ENCODE measurements around the gene GRIN3B. TPM values are rescaled to one million over a fixed set of nuclear protein-coding genes. Genes with fewer than 3 reads are reported as not detected.

The GRIN3B gene
- total RNA-seq, 4 donors from 2014 or later = 0.48 TPM; not detected in 3

DNA sequence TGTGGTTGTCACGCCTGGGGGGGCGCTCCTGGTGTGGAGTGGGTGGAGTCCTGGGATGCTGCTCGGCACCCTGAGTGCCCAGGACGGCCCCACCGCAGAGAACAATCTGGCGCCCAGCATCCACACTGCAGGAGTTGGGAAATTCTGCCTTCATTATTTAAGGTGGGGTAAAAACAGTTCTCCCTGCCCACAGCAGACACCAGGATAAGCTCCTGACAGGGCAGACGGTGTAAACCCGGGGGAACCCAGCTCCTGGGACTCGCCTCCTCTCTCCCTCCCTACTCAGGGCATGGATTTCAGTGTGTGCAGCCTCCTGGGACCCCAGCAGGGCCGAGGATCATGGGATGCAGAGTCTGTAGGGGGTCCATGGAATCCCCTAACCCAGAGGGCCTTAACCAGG lies 23.7 kb upstream of the GRIN3B start:
- intact Hi-C loops (cut with DNase I; ENCODE audit: low total_unique reads) = no loop called here
- Histone ChIP-seq H3K27ac (no peak overlapping the region), H3K36me3 (no peaks in the 10 kb centered on the region), H3K27me3 (no peaks in the 10 kb centered on the region), H3K4me1 (no peaks in the 10 kb centered on the region), H3K9me3 (no peaks in the 10 kb centered on the region), H3K4me3 (no peak overlapping the region)
- DNase-seq = no peak
- TF ChIP-seq, protein P1, sequence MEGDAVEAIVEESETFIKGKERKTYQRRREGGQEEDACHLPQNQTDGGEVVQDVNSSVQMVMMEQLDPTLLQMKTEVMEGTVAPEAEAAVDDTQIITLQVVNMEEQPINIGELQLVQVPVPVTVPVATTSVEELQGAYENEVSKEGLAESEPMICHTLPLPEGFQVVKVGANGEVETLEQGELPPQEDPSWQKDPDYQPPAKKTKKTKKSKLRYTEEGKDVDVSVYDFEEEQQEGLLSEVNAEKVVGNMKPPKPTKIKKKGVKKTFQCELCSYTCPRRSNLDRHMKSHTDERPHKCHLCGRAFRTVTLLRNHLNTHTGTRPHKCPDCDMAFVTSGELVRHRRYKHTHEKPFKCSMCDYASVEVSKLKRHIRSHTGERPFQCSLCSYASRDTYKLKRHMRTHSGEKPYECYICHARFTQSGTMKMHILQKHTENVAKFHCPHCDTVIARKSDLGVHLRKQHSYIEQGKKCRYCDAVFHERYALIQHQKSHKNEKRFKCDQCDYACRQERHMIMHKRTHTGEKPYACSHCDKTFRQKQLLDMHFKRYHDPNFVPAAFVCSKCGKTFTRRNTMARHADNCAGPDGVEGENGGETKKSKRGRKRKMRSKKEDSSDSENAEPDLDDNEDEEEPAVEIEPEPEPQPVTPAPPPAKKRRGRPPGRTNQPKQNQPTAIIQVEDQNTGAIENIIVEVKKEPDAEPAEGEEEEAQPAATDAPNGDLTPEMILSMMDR (IDR thresholded peaks at IDR 0.05) = no peak
- TF ChIP-seq POLR2A (IDR thresholded peaks at IDR 0.05) = no peak

DNA sequence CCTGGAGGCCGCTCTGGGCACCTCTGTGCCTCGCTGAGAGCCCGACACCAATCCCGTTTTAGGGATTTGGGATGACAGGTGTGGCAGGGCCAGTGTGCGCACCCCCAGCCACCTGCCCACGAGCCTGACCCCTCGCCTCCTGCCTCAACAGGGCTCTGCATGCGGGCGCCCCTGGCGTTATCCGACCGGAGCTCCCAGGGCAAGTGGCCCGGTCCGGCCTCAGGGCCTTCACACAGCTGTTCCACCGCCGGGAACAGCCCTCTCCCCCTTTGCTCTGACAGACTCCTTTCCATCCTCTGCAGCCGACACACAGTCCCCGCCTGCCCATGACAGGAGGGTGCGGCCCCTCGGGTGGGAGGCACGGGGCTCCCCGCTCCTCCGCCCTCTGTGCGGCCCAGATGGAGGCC lies 23.2 kb upstream of the GRIN3B start:
- no peak for DNase-seq
- Histone ChIP-seq H3K4me3 (no peak overlapping the region), H3K36me3 (no peaks in the 10 kb centered on the region), H3K4me1 (no peaks in the 10 kb centered on the region), H3K27ac (no peak overlapping the region), H3K27me3 (no peaks in the 10 kb centered on the region), H3K9me3 (no peaks in the 10 kb centered on the region)
- no peak for TF ChIP-seq POLR2A (IDR thresholded peaks at IDR 0.05)
- TF ChIP-seq, protein P1 (IDR thresholded peaks at IDR 0.05) = no peak
- intact Hi-C loops (cut with DNase I; ENCODE audit: low total_unique reads) = no loop called here

DNA sequence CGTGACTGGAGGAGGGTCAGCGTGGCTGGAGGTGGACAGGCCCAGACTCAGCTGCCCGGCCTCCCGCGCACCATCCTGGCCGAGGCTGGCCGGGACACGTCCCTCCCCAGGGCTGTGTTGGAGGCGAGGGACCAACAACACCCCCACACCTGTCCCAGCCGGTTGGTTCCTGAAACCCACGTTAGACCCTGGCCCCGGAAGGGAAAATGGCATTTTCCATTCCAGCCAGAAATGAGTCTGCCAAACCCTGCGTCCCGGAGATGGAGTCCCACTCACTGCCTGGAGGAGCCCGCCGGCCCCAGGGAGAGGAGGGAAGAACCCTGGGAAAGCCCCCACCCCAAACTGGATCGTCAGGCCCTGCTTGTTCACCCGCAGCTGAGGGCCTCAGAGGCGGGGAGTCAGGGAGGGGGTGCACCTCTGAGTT lies 20.9 kb upstream of the GRIN3B start:
- no peak overlapping the region for H3K4me3 ChIP-seq
- H3K36me3 ChIP-seq = no peaks in the 10 kb centered on the region
- H3K27ac ChIP-seq = no peak overlapping the region
- DNase-seq = no peak
- peaks cover 0 to 6% of the 10 kb centered on the region in 2 donors for H3K4me1 ChIP-seq
- TF ChIP-seq, protein P1 (IDR thresholded peaks at IDR 0.05) = no peak
- TF ChIP-seq POLR2A (IDR thresholded peaks at IDR 0.05) = no peak
- intact Hi-C loops (cut with DNase I; ENCODE audit: low total_unique reads) = no loop called here
- no peaks in the 10 kb centered on the region for H3K9me3 ChIP-seq
- no peaks in the 10 kb centered on the region for H3K27me3 ChIP-seq

DNA sequence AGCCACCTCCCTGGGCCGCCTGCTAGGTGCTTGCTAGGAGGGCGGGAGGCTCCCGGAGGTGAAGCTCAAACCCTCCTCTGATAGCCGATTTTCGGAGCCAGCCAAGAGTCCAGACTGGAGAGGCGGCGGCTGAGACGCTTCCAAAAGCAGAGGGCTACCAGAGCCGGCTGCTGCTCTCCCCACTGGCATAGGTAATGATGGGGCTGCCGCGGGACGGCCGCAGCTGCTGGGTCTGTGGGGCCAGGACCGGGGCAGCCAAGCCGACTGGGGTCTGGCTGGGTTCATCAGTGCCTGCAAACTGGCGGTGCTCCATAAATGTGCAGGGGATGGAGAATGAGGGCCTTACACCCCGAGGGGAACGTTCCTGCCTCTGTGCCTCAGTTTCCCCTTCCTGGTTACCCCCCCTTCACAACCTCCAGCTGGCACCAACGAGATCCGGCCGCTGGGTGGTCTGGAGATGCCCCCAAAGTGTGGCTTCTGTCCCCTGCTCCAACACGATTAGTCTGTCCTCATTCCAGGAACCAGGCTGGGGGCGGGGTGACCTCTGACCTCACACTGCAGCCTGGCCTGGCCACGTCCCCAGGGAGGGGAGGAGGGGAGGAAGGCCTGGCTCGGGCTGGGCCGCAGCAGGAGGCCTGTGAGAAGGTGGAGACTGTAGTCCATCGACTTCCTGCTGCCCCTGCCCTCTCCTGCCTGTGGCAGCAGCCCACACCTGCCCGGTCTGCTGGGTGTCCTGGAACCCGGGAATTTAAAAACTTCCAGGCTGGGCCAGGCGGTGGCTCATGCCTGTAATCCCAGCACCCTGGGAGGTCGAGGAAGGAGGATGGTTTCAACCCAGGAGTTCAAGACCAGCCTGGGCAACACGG lies 19.9 kb upstream of the GRIN3B start:
- Histone ChIP-seq H3K36me3 (no peaks in the 10 kb centered on the region), H3K9me3 (no peaks in the 10 kb centered on the region), H3K4me1 (peaks cover 6 to 12% of the 10 kb centered on the region in 2 donors), H3K27me3 (no peaks in the 10 kb centered on the region), H3K4me3 (no peak overlapping the region), H3K27ac (no peak overlapping the region)
- intact Hi-C loops (cut with DNase I; ENCODE audit: low total_unique reads) = loop anchor here (10.0 kb wide), 1 partner anchor 116 kb away; no protein-coding TSS in a partner anchor
- TF ChIP-seq, protein P1 (IDR thresholded peaks at IDR 0.05) = no peak
- no peak for TF ChIP-seq POLR2A (IDR thresholded peaks at IDR 0.05)
- DNase-seq = no peak

DNA sequence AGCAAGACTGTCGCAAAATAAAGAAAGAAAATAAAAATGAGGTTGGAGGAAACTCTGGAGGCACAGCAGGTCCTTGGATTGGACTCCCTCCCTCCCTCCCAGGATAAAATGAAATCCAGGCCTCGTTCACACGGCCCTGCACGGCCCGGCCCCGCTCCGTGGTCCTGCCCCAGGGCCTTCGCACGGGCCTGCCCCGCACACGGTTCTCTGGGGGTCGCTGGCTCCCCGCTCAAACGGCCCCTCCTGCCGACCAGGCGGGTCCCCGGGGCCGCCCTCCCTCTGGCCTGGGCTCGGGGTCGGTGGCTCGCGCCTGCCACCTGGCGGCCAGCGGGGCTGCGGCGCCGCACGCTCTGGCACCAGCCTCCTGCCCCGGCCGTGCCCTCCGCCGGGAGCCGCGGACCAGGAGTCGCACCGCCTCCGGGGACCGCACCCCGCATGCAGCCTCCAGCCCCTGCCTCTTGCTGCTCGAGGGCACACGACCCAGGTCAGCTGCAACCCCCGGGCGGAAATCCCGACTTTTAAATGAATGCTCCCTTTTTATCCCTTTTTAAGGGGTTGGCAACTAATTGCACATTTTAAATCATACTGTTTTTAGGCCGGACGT lies 17.6 kb upstream of the GRIN3B start:
- H3K36me3 ChIP-seq = no peaks in the 10 kb centered on the region
- TF ChIP-seq, protein P1 (IDR thresholded peaks at IDR 0.05) = peak; percentile 72 to 100 (median 99)
- peak in 1 of 2 donors; percentile 53 for TF ChIP-seq POLR2A (IDR thresholded peaks at IDR 0.05)
- H3K9me3 ChIP-seq = no peaks in the 10 kb centered on the region
- intact Hi-C loops (cut with DNase I; ENCODE audit: low total_unique reads) = loop anchor here (2.0 to 10.0 kb wide), 2 partner anchors 60 to 118 kb away; no protein-coding TSS in a partner anchor
- H3K4me3 ChIP-seq = peak overlapping the region in 1 of 2 donors; percentile 28
- peak overlapping the region; percentile 56 to 81 for H3K27ac ChIP-seq
- peak; percentile 46 to 78 for DNase-seq
- peaks cover 6 to 12% of the 10 kb centered on the region in 2 donors for H3K4me1 ChIP-seq
- H3K27me3 ChIP-seq = no peaks in the 10 kb centered on the region

Measured in uterus (tissue), 4 donors.